ENCODE measurements around the gene DTD1.

The DTD1 gene, protein sequence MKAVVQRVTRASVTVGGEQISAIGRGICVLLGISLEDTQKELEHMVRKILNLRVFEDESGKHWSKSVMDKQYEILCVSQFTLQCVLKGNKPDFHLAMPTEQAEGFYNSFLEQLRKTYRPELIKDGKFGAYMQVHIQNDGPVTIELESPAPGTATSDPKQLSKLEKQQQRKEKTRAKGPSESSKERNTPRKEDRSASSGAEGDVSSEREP

DNA sequence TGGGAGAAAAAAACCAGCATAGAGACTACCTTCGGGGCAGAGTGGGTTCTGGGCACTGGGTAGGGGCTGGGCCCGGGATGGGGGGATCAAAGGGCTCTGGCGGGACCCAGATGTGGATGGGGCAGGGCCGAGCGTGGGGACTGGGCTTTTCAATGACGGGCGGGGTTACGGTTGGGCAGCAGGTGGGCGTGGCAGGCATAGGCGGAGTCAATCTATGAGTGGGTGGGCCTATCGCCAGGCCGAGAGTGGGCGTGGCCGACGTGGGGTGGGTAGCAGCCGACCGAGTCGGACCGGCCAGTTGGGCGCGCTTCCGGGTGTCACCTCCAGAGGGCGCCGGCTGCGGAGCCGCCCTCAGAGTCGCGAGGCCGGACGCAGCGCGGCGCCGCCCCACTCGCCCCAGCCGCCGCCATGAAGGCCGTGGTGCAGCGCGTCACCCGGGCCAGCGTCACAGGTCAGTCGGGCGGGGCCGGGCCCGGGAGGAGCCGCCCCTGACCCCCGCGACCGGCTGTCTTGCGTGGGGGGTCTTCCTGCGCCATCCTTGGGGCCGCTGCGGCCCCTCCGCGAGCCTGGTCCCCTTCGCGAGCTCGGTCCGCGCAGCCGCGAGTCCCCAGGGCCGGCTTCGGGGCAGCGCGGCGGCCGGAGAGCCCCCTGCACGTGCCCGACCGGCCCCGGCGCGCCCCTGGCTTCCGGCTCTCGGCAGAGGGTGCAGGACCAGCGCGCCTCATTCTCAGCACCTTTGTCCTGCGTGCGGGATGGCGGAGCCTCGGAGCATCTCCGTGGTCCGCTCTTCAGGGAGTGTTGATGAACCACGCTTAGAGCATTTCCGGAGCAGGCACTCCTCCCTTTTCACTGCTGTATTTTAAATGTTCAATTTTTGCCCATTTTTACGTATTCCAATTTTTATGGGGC is at the start of gene DTD1:
Gene DTD1, plus strand, starts transcription at position 390 of the 909 bp plus-strand sequence. Its CDS starts 19 bp downstream, at position 409.
- DNase-seq, result peak; percentile 61 to 97

DNA sequence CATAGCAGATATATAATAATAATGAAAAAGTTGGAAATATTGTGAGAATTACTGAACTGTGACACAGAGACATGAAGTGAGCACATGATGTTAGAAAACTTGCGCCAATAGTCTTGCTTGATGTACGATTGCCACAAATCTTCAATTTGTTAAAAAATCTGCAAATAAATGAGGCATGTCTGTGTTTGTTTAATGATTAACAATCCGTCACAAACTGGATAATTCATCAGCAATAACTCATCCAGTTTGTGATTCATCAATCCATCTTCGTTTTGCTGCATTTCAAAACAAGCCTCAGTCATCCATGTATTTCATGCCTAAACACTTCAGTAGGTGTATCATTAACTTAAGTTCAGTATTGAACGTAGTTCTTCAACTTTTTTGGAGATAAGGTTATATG is 46.1 kb upstream of the DTD1 start:
- no peak for DNase-seq

DNA sequence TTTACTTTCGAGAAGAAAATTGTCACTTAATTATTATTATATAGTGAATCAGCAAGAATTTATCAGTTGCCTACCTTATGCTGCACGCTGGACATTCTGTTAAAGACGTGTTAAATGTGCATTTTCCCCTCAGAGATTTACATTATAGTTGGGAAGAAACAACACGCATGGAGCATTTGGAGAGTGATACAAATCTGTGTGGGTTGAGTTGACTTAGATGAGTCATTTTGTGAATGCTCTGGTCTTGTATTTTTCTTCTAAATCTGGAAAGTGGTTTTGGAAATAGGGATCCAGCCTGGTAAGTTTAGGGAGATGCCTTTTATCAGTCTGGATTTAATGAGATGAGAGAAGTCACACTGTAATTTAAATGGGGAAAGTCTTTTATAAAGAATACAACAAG is 44.6 kb upstream of the DTD1 start:
- no peak for DNase-seq

DNA sequence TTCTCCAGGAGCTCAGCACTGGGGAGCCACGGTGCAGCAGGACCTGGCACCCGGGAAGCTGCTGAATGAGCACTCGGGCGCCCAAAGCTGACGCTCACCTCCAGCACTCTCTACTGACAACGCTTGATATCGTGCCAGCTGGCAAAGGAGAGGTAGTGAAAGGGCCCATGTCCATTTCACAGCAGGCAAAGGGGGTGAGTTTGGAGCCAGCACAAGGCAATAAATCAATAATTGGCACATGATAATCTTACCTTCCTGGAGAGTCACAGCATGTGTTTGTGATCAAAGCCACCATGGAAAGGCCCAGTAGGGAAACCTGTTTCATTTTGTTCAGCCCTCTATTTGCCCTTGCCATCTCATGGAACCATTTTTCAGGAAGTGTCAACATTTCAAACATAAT is 43.9 kb upstream of the DTD1 start:
- DNase-seq, result no peak

DNA sequence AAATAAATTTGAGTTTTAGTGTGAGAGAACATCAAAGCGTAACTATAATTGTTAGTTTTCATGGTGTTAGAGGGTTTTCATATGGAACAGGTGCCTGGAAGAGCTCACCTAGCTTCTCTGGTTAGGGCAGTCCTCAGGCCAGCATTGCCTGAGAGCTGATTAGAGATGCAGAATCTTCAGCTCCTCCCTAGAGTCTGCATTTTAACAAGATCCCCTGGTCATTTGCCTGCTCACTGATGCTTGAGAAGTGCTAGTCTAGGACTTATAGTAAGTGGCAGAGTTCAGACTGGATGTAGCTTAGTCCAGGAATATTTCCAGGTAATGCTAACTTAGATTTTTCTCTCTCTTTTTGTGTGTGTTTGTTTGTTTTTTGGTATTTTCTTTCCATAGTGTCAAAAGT is 42.3 kb upstream of the DTD1 start:
- no peak for DNase-seq

DNA sequence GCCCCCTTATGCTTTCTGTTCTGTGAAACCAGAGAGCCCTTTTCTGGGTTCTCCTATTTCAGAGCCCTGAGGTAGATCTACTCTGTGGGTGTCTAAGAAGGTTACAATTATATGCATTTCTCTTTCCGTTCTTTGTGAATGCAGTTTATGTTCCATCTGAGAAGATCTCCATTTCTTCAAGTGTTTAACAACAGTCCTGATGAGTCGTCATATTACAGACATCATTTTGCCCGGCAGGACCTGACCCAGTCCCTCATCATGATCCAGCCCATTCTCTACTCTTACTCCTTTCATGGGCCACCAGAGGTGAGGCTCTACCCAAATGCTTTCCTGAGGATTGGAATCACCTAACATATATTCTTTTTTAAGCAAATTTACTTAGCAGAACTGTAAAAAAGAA is 39.4 kb upstream of the DTD1 start:
- DNase-seq, result no peak

DNA sequence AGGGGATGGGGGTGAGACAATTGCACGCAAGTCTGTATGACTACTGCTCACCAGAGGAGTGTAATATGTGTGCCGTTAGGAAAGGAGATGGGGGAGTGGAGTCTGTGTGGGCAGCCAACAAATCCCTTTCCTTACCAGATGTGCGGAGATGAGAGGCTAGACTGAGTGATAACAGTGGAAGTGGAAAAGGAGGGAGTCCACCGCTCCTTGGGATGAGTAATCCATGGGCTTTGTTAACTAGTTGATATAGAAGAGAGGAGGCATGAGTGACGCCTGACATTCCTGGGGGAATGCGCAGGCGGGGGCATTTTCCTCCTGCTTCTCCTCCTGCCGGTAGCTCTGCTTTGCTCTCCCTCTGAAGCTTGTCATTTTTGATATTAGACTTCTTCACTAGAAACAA is 34.1 kb upstream of the DTD1 start:
- no peak for DNase-seq

DNA sequence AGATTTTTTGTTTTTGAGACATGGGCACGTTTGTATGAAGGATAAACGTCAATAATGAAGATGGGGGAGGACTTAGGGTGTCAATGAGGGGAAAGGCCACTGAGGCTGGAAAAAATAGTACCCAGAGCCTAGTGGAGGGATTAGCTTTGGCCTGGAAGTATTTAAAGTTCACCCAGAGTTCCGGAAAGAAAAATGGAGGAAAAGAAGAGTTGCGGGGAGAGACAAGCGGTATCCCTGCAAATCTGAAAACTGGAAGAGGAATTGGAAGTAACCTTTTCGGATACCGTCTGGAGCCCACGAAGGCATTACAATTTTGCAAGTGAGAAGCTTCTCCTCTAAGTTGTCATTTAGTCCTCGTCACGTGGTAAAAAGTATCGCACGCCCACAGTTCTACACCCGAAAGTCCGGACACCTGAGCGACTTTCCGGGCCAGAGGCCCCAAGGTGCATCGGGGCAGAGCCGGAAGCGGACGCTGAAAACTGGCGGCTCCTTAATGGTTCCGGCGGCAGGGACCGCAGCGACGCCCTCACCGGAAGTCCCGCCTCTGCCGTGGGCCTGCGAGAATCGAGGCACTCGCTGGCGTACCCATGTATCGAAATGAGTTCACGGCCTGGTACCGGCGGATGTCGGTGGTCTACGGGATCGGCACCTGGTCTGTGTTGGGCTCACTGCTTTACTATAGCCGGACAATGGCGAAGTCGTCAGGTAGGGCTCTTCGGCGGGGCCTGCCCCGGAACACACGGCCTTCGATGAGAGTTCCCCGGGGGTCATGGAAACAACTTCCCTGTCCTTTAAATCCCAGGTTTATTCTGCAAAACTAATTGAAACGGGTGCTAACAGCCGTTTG is 20.7 kb upstream of the DTD1 start, which contains the start of gene SMIM26:
Gene SMIM26, plus strand, starts transcription at position 541 of the 847 bp plus-strand sequence. Its CDS starts 47 bp downstream, at position 588.
- peak; percentile 90 to 98 for DNase-seq

DNA sequence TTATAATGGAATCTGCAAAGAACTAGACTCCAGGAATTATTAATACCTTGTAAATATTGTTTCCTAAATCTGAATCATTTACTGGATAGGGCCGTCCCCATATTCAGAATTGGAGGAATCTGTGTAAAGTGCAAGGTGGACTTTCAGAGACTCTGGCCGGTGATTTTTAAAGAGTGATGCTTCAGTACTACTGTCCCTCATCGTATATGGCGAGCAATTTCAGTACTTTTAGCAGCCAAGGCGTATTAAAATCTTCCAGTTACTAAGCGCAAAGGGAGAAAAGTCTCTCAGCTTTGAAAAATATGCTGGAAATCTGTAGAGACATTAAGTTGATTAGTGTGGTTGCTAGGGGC is 20.1 kb upstream of the DTD1 start:
- peak in 1 of 2 experiments; percentile 61 for DNase-seq

DNA sequence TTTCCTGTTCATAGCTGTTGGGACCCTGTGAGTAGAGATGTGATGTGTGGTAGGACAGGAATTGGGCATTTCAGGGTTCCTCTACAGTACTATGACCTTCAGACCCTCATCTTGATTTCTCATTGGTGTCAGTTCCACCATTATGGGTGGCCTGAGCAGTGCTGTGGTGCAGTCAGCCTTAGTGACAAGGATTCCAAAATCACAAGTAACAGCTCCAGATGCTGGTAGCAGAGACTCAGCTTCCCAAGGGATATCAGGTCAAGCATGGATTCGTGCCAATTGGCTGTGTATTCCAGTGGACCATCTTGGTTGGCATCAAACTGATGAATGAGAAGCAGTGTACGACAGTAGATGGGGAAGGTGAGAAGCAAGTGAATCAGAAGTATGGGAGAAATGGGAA is 16.8 kb upstream of the DTD1 start:
- DNase-seq, result no peak

DNA sequence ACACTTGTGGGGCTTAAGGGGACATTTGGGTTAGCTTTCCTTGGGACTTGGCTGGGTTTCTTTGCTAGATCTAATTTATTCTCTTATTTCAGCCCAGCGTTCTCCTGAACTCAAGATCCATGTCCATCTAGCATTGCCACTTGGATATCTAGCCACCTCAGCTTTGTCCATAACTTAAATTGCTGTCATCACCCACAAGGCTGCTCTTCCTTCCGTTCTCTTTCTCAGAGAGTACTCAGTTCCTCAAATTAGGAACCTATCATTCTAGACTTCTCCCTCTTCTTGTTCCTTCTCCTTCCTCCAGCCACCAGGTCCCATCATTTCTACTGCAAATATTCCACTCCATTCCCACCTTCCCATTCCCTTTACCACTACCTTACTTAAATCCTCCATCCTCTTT is 16.3 kb upstream of the DTD1 start:
- DNase-seq, result no peak

DNA sequence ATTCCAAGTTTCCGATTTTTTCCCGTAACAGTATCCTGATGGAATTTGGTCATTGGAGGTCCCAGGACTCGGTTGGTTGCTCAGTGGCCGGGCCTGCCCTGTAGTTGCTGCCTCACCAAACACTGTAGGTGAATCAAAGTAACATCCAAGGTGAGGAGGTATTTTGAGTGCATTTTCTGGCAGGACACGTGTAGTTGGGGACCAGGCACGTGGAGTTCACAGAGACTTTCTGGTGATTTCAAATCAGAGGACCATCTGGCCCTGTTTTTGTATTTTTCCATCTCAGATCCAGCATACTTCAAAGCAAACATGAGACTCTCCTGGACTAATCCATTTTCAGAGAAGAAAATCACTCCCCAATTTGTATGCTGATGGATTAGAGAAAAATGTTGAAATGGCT is 9.9 kb upstream of the DTD1 start:
- DNase-seq, result no peak

DNA sequence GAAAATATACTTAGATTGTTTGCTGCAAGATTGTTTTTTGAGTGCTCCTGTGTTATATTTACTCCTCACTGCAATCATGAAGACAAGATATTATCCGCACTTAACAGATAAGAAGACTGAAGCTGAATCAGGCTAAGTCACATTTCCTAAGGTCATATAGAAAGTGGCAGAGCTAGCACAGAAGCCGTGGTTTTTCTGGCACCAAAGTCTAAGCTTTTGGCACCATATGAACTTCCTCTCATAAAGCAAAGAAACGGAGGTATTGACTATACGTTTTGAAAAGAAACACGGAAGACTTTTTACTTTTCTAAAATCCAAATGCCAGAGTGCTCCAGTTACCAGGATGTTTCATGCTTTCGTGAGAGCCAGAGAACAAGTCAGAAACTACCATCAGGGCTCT is 9.3 kb upstream of the DTD1 start:
- DNase-seq, result no peak

DNA sequence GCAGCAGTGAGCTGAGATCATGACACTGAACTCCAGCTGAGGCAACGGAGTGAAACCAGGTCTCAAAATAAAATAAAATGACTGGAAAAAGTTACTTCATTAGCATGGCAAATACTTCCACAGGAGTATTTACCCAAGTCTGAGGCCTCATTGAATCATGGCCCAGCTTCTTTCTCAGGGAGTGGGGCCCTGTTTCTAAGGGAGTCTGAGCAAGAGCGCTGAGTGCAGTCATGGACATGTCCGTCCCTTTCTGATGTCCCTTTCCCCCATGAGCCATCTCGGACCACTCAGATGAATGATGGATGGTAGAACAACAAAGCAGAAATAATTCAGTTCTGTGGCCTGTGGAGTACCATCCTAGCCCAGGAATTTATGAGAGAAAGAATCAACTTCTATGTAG is 7.8 kb upstream of the DTD1 start:
- DNase-seq, result no peak

DNA sequence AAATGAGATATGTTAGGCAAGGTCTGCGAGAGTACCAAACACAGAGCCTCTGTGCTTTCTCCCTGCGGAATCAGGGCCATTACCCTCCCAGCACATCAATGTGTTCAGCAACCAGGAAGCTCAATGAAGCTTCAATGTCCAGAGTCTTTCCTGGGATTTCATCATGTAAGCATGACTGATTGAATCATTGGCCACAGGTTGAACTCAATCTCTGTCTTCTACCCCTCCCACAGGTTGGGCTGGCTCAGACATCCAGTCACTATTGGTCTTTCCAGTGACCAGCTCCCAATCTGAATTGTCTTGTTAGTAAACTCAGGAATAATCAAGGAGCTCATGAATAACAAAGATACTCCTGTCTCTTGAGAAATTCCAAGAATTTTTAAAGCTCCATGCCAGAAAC is 2.7 kb upstream of the DTD1 start:
- peak in 1 of 2 experiments; percentile 16 for DNase-seq

DNA sequence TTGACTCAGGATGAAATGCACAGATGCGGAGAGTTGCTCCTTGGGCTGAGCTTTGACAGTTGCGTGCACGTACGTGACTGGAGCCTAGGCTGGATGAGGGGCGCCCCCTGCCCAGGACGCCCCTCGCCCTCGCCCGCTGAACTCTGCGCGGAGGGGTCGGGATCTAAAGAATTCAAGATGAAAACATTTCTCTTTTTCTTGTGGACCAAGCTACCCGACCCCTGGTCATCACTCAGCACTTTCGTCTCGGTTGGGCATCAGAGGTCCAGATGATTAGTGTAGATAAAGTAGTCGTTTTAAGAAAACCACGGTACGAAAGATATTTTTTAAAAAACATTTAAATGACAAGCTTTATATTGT is 700 bp downstream of the DTD1 start:
- peak in 1 of 2 experiments; percentile 68 for DNase-seq

DNA sequence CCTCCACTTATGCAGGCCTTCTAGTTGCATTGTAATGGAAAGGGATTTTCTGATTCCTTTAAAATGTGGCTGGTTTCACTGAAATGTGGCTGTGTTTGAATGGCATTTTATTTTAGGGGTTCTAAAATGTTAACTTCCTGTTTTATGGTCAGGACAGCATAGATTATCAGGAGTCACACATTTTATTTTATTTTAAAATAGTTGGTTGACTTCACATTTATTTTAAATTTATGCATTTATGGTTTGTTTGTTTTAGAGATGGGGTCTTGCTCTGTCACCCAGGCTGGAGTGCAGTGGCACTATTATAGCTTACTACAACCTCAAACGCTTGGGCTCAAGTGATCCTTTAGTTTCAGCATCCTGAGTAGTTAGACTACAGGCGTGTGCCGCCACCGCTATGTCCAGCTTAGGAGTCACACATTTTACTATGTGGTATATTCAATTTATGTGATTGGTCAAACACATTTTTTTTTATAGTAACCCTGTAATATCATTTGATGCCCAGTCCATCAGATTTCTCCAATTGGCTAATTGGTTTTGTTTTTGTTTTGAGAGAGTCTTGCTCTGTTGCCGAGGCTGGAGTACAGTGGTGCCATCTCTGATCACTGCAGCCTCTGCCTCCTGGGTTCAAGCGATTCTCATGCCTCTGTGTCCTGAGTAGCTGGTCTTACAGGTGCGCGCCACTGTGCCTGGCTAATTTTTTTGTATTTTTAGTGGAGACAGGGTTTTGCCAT is 2.3 kb downstream of the DTD1 start:
- peak; percentile 8 to 14 for DNase-seq

DNA sequence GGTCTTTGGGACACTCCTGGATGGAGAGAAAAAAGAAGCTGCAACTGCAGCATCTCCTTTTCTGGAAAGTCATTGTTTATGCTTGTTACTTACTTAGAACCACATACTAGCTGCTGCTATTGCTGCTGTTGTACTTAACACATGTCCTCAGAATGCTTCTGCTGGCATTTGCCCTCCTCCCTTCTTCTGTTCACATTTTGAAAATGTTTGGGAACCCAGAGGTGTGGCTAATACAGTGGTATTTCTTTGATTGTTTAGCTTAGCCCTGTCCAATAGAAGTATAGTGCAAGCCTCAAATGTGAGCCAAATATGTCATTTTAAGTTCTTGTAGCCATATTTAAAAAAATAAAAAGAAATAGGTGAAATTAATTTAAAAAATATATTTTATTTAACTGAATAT is 8.4 kb downstream of the DTD1 start:
- DNase-seq, result no peak

DNA sequence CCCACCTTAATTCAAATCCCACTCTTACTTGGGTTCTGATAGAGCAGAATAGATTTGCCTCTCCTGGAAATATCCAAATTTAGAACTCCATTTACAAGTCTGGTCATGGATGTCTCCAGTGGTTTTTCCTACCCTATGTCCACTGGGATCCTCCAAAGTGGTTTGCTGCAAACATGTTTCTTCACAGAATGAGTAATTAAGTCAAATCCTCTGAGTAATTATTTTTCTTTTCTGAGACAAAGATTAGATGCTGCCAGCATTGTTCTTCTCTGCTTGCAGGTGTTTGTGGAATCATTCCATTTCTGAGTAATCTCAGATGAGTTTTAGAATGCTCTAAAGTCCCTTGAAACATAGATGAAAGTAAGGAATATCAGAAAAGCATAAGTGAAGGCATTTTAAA is 21.9 kb downstream of the DTD1 start:
- DNase-seq, result no peak

DNA sequence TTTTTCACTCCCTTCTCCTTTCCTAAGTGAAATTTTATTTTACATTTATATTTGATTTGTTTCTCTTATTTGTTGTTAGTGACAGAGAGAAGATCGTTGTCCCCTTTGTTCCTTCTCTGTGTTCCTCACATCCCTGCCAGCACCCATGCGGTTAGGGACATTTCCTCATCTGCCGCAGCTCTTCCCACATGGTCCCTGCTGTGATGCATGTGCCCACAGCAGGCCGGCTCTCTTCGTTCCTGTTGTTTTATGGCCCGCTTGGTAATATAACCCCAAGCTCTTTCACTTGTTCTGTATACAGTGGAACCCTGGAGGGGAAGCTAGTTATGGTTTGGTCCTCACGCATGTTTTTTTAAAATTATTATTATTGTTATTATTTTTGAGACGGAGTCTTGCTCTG is 23.6 kb downstream of the DTD1 start:
- DNase-seq, result no peak

DNA sequence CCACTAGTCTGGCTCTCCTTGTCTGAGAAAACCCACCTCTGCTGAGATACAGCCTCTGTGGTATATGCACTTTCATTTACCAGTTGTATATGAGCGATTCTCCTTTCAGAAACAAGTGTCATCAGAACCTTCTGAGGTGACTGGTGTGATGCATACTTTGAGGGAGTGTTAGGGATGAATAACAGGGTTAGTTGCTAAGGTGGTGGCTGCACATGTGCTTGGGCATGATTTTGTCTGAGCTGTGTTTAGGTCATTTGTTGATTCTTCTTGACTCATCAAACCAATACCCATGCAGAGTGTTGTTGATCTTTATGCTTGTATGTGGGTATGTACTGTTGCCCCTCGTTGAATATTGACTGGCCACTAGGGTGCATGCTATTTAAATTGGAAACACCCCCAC is 25.7 kb downstream of the DTD1 start:
- DNase-seq, result no peak

DNA sequence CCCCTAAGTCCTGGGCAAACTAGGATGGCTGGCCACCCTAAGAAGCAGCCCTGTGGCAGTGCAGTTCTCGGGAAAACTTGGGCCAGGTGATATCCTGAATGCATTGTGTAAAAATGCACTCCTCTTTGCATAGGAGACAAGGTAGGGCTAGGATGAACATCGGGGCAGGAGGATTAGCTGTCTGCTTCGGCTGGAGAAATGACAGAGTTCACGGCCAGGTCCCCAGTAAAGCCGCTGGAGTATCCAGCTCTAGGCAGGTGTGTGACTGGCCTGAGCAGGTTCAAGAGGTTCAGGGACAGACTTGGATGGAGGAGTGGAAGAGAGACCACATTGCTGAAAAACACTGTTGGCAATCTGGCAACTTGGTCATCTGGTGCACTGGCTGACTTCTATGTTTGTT is 26.4 kb downstream of the DTD1 start:
- no peak for DNase-seq

Data from NCI-H526 (cell line).